Spleen (tissue), 7 donors: ENCODE results near the gene TMEM178B.

Experiments used
- POLR2A ChIP-seq, 3 donors: fragments of 450-650 bp; IDR thresholded peaks; one replicate each; pipeline ENCODE4 v1.5.1; 2017; ENCODE audit warnings: antibody characterized with exemption in 3 of 3, mild to moderate bottlenecking in 1 of 3
- POLR2AphosphoS5 ChIP-seq, 3 donors: sonication (generic); formaldehyde crosslinking; IDR thresholded peaks; one replicate each; pipeline ENCODE4 v1.5.1; 2017; ENCODE audit warnings: antibody characterized with exemption in 3 of 3
- TF ChIP-seq, protein P1 (sequence below), 11 experiments: fragments of 200-600 bp in 7 of 11; fragments of 450-650 bp in 4 of 11; sonication (generic) in 4 of 11; IDR thresholded peaks in 8 of 11; conservative IDR thresholded peaks in 3 of 11; 1 replicate in 7 of 11; 2 replicates in 4 of 11; pipeline versions ENCODE4 v1.4.0 to v1.8.0; 2016 to 2021; ENCODE audit warnings: antibody characterized with exemption in 11 of 11, inconsistent platforms in 4 of 11, mild to moderate bottlenecking in 1 of 11
- donor health status: DM: no; HTN: no; CAD: no; lungs with moderate emphysema.
- donor health status: DM: no; HTN: no; CAD: no.
- donor health status: DM: no; HTN: no; CAD: no.

GRCh38 chr7:141370650-141371049, 296.8 kb downstream of the TMEM178B start:
- TF ChIP-seq POLR2A (IDR thresholded peaks at IDR 0.05) (no peak), POLR2AphosphoS5 (IDR thresholded peaks at IDR 0.05) (no peak)
- TF ChIP-seq, protein P1, sequence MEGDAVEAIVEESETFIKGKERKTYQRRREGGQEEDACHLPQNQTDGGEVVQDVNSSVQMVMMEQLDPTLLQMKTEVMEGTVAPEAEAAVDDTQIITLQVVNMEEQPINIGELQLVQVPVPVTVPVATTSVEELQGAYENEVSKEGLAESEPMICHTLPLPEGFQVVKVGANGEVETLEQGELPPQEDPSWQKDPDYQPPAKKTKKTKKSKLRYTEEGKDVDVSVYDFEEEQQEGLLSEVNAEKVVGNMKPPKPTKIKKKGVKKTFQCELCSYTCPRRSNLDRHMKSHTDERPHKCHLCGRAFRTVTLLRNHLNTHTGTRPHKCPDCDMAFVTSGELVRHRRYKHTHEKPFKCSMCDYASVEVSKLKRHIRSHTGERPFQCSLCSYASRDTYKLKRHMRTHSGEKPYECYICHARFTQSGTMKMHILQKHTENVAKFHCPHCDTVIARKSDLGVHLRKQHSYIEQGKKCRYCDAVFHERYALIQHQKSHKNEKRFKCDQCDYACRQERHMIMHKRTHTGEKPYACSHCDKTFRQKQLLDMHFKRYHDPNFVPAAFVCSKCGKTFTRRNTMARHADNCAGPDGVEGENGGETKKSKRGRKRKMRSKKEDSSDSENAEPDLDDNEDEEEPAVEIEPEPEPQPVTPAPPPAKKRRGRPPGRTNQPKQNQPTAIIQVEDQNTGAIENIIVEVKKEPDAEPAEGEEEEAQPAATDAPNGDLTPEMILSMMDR (IDR thresholded peaks at IDR 0.05 in 8 of 11, conservative IDR thresholded peaks at IDR 0.05 in 3 of 11): no peak
